ENCODE results near the gene RAP1GDS1. TPM values are rescaled to one million over a fixed set of nuclear protein-coding genes. Genes with fewer than 3 reads are reported as not detected.

Gene RAP1GDS1
- total RNA-seq, 1 donor from 2014 or later = 37.0 TPM

DNA sequence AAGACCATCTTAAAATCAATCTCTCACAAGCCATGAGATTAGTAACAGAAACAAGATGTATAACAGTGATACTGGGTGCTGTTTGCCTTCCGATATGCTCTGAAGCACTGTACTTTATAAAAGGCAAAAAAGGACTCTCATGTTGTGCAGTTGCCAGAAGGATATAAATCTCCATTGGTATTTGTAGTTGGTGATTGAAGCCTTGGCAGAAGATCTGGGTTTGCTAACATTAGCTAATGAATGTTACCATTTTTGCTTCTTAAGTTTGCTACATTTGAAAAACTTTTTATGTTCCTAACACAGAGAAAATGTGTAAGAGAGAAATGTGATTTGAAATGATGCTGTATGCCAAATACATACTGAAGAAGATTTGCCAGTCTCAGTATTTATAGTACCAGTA lies 44.4 kb downstream of the RAP1GDS1 start:
- intact Hi-C loops (cut with DNase I) = no loop called here
- Histone ChIP-seq H3K4me1 (no peaks in the 10 kb centered on the region), H3K9me3 (peaks cover 17% of the 10 kb centered on the region), H3K36me3 (no peaks in the 10 kb centered on the region), H3K4me3 (no peak overlapping the region), H3K27me3 (ENCODE audit: low read depth) (no peaks in the 10 kb centered on the region), H3K27ac (no peak overlapping the region)
- DNase-seq = no peak
- no peak for ATAC-seq
- TF ChIP-seq, protein P1, sequence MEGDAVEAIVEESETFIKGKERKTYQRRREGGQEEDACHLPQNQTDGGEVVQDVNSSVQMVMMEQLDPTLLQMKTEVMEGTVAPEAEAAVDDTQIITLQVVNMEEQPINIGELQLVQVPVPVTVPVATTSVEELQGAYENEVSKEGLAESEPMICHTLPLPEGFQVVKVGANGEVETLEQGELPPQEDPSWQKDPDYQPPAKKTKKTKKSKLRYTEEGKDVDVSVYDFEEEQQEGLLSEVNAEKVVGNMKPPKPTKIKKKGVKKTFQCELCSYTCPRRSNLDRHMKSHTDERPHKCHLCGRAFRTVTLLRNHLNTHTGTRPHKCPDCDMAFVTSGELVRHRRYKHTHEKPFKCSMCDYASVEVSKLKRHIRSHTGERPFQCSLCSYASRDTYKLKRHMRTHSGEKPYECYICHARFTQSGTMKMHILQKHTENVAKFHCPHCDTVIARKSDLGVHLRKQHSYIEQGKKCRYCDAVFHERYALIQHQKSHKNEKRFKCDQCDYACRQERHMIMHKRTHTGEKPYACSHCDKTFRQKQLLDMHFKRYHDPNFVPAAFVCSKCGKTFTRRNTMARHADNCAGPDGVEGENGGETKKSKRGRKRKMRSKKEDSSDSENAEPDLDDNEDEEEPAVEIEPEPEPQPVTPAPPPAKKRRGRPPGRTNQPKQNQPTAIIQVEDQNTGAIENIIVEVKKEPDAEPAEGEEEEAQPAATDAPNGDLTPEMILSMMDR (IDR thresholded peaks at IDR 0.05) = no peak

DNA sequence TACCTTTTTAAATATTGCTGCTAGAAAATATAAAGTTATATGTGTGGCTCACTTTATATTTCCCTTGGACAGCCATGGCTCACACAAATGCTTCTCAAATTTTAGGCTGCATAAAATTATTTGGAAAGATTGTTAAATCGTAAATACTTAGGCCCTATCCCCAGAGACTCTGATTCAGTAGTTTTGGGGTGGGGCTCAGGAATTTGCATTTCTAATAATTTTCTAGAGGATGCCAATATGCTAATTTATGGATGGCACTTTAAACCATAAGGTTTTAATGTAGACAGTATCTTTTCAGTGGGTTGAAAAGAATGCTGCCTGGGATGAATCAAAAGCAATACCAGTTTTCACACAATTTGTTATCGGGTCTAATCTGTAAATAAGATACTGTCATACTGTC lies 49.7 kb downstream of the RAP1GDS1 start:
- H3K27ac ChIP-seq = no peak overlapping the region
- ATAC-seq (no peak), DNase-seq (no peak)
- TF ChIP-seq, protein P1 (IDR thresholded peaks at IDR 0.05) = no peak
- no peaks in the 10 kb centered on the region for H3K27me3 ChIP-seq (ENCODE audit: low read depth)
- intact Hi-C loops (cut with DNase I) = no loop called here
- no peaks in the 10 kb centered on the region for H3K36me3 ChIP-seq
- H3K4me3 ChIP-seq = no peak overlapping the region
- H3K4me1 ChIP-seq = no peaks in the 10 kb centered on the region
- H3K9me3 ChIP-seq = no peaks in the 10 kb centered on the region

DNA sequence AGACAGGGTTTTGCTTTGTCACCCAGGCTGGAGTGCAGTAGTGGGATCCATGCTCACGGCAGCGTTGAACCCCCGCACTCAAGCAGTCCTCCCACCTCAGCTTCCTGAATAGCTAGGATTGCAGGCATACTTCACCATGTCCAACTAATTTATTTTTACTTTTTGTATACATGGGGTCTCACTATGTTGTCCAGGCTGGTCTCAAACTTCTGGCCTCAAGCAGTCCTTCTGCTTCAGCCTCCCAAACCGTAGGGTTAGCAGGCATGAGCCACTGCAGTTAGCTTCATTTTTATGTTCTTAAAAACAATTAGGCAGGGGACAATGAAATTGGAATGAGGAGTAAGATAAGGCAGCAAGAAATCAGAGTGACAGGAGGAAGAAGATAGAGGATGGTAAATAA lies 50.5 kb downstream of the RAP1GDS1 start:
- no peaks in the 10 kb centered on the region for H3K9me3 ChIP-seq
- TF ChIP-seq, protein P1 (IDR thresholded peaks at IDR 0.05) = no peak
- no peaks in the 10 kb centered on the region for H3K36me3 ChIP-seq
- no peaks in the 10 kb centered on the region for H3K27me3 ChIP-seq (ENCODE audit: low read depth)
- no peak overlapping the region for H3K4me3 ChIP-seq
- ATAC-seq (no peak), DNase-seq (no peak)
- no peak overlapping the region for H3K27ac ChIP-seq
- no peaks in the 10 kb centered on the region for H3K4me1 ChIP-seq
- intact Hi-C loops (cut with DNase I) = no loop called here

DNA sequence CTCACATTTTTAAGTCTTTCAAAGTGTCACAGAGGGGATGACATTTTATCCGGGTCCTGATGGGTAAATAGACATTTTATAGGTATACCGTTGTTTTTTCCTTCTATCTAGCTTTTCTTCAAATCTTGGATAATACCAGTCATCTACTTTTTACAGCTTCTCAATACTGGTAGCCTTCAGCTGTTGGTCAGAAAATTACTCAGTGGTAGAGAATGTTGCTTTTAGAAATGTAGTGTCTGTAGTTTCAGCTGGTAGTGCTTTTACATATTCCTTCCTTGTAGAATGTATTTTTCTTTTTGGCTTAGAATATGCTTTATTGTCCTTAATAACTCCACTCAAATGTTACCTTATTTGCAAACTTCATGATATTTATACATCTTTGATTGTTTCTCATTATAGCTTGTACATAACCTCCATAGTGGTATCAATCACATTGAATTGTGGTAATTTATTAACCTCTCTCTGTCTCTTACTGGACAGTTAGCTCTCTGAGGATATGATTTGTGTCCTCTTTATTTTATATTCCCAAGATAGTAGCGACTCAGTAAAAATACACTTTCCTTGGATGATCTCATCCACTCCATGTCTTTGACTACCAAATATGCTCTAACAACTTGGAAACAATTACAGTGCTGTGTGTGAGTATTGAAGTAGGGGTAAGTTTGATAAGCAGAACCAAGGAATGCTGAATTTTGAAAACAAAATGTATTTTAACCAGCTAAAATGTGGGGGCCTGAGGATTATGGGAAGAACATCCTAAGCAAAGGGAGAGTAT lies 53.8 kb downstream of the RAP1GDS1 start:
- intact Hi-C loops (cut with DNase I) = no loop called here
- Histone ChIP-seq H3K27ac (no peak overlapping the region), H3K4me3 (no peak overlapping the region), H3K27me3 (ENCODE audit: low read depth) (no peaks in the 10 kb centered on the region), H3K4me1 (no peaks in the 10 kb centered on the region), H3K9me3 (no peaks in the 10 kb centered on the region), H3K36me3 (no peaks in the 10 kb centered on the region)
- no peak for ATAC-seq
- TF ChIP-seq, protein P1 (IDR thresholded peaks at IDR 0.05) = no peak
- DNase-seq = no peak

DNA sequence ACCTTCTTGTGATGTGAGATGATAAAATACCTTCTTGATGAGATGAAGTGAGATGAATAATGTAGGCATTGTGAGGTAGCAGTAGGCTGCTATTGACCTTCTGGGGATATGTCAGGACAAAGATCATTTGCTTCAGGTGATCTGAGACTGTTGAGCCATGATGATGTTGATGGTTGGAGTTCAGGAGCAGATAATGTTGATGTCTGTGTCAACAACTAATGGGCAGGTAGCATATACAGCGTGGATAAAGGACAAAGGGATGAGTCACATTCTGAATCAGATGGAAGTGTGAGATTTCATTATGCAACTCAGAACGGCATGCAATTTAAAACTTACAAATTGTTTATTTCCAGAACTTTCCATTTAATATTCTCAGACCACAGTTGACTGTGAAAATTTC lies 57.3 kb downstream of the RAP1GDS1 start:
- no peaks in the 10 kb centered on the region for H3K27me3 ChIP-seq (ENCODE audit: low read depth)
- TF ChIP-seq, protein P1 (IDR thresholded peaks at IDR 0.05) = no peak
- no peaks in the 10 kb centered on the region for H3K36me3 ChIP-seq
- no peak overlapping the region for H3K27ac ChIP-seq
- no peaks in the 10 kb centered on the region for H3K9me3 ChIP-seq
- no peak overlapping the region for H3K4me3 ChIP-seq
- no peaks in the 10 kb centered on the region for H3K4me1 ChIP-seq
- ATAC-seq (no peak), DNase-seq (no peak)
- intact Hi-C loops (cut with DNase I) = no loop called here

Measured in lower lobe of right lung (tissue), 2 donors.